NCI-H1092 (cell line): ENCODE measurements around the gene RAB7B.

Experiments
- DNase-seq: peaks from one replicate; lab custom pipeline; 2025; lab: John Stamatoyannopoulos, UW

The RAB7B gene

GRCh38 chr1:205948886-205949285, 54.3 kb downstream of the RAB7B start:
- no peak for DNase-seq

- DNase-seq = no peak
These were observed 55.2 kb downstream of the RAB7B start for GRCh38 chr1:205948039-205948438.

GRCh38 chr1:205947024-205947423, 56.2 kb downstream of the RAB7B start:
- DNase-seq = no peak

GRCh38 chr1:205945069-205945468, 58.1 kb downstream of the RAB7B start:
- no peak for DNase-seq

- no peak for DNase-seq
These were observed 58.7 kb downstream of the RAB7B start for GRCh38 chr1:205944525-205944924.

- no peak for DNase-seq
These were observed 60.0 kb downstream of the RAB7B start, which contains the start of gene SLC26A9 for GRCh38 chr1:205943245-205943644. Gene SLC26A9, minus strand, starts transcription at chr1:205943456. Its CDS starts 7,636 bp downstream, at chr1:205935820.

- DNase-seq = no peak
These were observed 60.5 kb downstream of the RAB7B start for GRCh38 chr1:205942631-205943159.

- DNase-seq = no peak
These were observed 62.5 kb downstream of the RAB7B start for GRCh38 chr1:205940710-205941109.

GRCh38 chr1:205939690-205940330, 63.4 kb downstream of the RAB7B start:
- DNase-seq = peak; percentile 69

GRCh38 chr1:205938682-205939081, 64.5 kb downstream of the RAB7B start:
- DNase-seq = no peak

GRCh38 chr1:205936846-205937586, 66.2 kb downstream of the RAB7B start:
- no peak for DNase-seq

- no peak for DNase-seq
These were observed 66.9 kb downstream of the RAB7B start for GRCh38 chr1:205936311-205936710.

GRCh38 chr1:205935869-205936268, 67.3 kb downstream of the RAB7B start:
- DNase-seq = no peak

GRCh38 chr1:205934788-205935187, 68.4 kb downstream of the RAB7B start:
- no peak for DNase-seq

- no peak for DNase-seq
These were observed 69.2 kb downstream of the RAB7B start for GRCh38 chr1:205933671-205934618.

GRCh38 chr1:205932776-205933175, 70.4 kb downstream of the RAB7B start:
- DNase-seq = no peak

GRCh38 chr1:205930799-205931281, 72.4 kb downstream of the RAB7B start:
- no peak for DNase-seq

- DNase-seq = no peak
These were observed 73.0 kb downstream of the RAB7B start for GRCh38 chr1:205930195-205930577.

- no peak for DNase-seq
These were observed 73.5 kb downstream of the RAB7B start for GRCh38 chr1:205929496-205930194.

- peak; percentile 93 for DNase-seq
These were observed 74.9 kb downstream of the RAB7B start for GRCh38 chr1:205928317-205928716.

GRCh38 chr1:205927676-205928075, 75.5 kb downstream of the RAB7B start:
- no peak for DNase-seq
